Caco-2 (cell line): ENCODE results near the gene CCAR1. TPM values are rescaled to one million over a fixed set of nuclear protein-coding genes. Genes with fewer than 3 reads are reported as not detected.
"Not testable (repeated sequence)": the region's sequence is repeated elsewhere in the genome, so short reads cannot be mapped to it uniquely, and the experiment has no call there.

Source experiments
- BruUV-seq: library from RNA; stranded (reverse); fragments of 400-500 nt; replicated peaks from 2 replicates; lab custom pipeline; 2021; lab: Mats Ljungman, UMichigan
- CTCF ChIA-PET: fragments of 300-600 bp; sonication (Branson Sonifier 250); formaldehyde crosslinking; loops from one replicate; lab custom pipeline; 2022; ENCODE audit warnings: antibody characterized with exemption; lab: Charles Lee
- POLR2A ChIA-PET: fragments of 300-600 bp; sonication (Branson Sonifier 250); formaldehyde crosslinking; loops from one replicate; lab custom pipeline; 2022; ENCODE audit warnings: antibody characterized with exemption; lab: Charles Lee
- DNase-seq, 2 experiments: peaks; one replicate each; pipeline versions ENCODE4 v3.0.0 to v3.0.0-alpha.2; 2020 to 2022
- H3K27me3 ChIP-seq: replicated peaks from 2 replicates; pipeline ENCODE4 v1.6.0; 2011; ENCODE audit warnings: low read length; ENCODE audit not compliant: control insufficient read depth, insufficient read depth
- H3K36me3 ChIP-seq: 2 replicates; pipeline ENCODE4 v1.5.1; 2011; ENCODE audit warnings: low read length; ENCODE audit not compliant: control insufficient read depth, insufficient read depth
- H3K4me1 ChIP-seq: fragments of 250-450 bp; sonication (Bioruptor Pico); 2 replicates; pipeline ENCODE4 v1.5.1; 2020; ENCODE audit warnings: mild to moderate bottlenecking
- H3K4me3 ChIP-seq: 2 replicates; pipeline ENCODE4 v1.5.1; 2011; ENCODE audit warnings: low read depth, mild to moderate bottlenecking, control low read depth, low read length
- H3K9me3 ChIP-seq: fragments of 250-450 bp; sonication (Bioruptor Pico); 2 replicates; pipeline ENCODE4 v1.5.1; 2020; ENCODE audit warnings: mild to moderate bottlenecking, moderate library complexity
- H3K27ac Mint-ChIP-seq: one replicate; pipeline ENCODE4 v1.8.0; 2022; ENCODE audit warnings: mixed read lengths; ENCODE audit not compliant: unreplicated experiment
- H3K27me3 Mint-ChIP-seq: one replicate; pipeline ENCODE4 v1.8.0; 2022; ENCODE audit warnings: mixed read lengths; ENCODE audit not compliant: insufficient read depth, unreplicated experiment
- H3K36me3 Mint-ChIP-seq: one replicate; pipeline ENCODE4 v1.8.0; 2022; ENCODE audit warnings: mild to moderate bottlenecking, mixed read lengths; ENCODE audit not compliant: insufficient read depth, unreplicated experiment
- H3K4me1 Mint-ChIP-seq: one replicate; pipeline ENCODE4 v1.8.0; 2022; ENCODE audit warnings: low read depth, mixed read lengths; ENCODE audit not compliant: unreplicated experiment
- H3K4me3 Mint-ChIP-seq: one replicate; pipeline ENCODE4 v1.8.0; 2022; ENCODE audit warnings: mild to moderate bottlenecking, moderate library complexity, mixed read lengths; ENCODE audit not compliant: unreplicated experiment
- H3K9me3 Mint-ChIP-seq: one replicate; pipeline ENCODE4 v1.8.0; 2022; ENCODE audit warnings: mixed read lengths; ENCODE audit not compliant: unreplicated experiment
- CTCF ChIP-seq, 2 experiments: fragments of 200-600 bp in 1 of 2; IDR thresholded peaks; 1 replicate in 1 of 2; 2 replicates in 1 of 2; pipeline versions ENCODE4 v1.5.1 to v1.8.0; 2011 to 2022; ENCODE audit warnings: antibody characterized with exemption in 1 of 2, control low read depth in 1 of 2, inconsistent platforms in 1 of 2, low read depth in 1 of 2, low read length in 1 of 2, mild to moderate bottlenecking in 1 of 2, moderate library complexity in 1 of 2; ENCODE audit not compliant: insufficient read depth in 1 of 2, severe bottlenecking in 1 of 2, unreplicated experiment in 1 of 2
- intact Hi-C: fragments of 100-400 bp; cut with micrococcal nuclease; formaldehyde crosslinking; loops from one replicate; pipeline ENCODE4 v1.10.0; 2022; ENCODE audit not compliant: unreplicated experiment
- total RNA-seq: library from RNA; stranded (reverse); gene quantifications from 2 replicates; pipeline ENCODE4 v1.2.3, GENCODE V29; 2022

The CCAR1 gene
- total RNA-seq, 1 experiment from 2014 or later, result 180 TPM

DNA sequence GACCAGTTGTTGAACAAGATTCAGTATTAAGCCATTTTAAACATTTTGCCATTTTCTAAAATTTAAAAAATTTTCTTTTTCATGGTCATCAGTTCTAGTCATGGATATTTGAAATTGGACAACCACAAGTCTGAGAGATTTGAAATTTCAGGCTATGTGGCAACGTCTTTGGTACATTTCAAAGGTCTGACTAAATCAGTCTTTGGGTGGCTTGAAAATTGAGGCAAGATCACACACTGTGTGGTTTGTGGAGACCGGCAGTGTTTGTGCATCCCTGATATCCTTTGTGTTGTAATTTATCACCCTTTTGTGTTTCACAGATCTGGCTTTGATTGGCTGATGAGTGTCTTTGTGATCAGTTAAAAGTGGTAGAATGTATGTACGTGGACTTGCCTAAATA lies 35.7 kb downstream of the CCAR1 start:
- no TSS peak for BruUV-seq
- DNase-seq, result no peak
- no peaks in the 10 kb centered on the region for H3K9me3 ChIP-seq
- intact Hi-C loops, result no loop called here
- Mint-ChIP-seq H3K27ac (no peak overlapping the region), H3K4me3 (no peak overlapping the region), H3K27me3 (no peaks in the 10 kb centered on the region), H3K36me3 (peaks cover 98% of the 10 kb centered on the region), H3K4me1 (no peaks in the 10 kb centered on the region), H3K9me3 (no peaks in the 10 kb centered on the region)
- H3K4me3 ChIP-seq, result no peak overlapping the region
- H3K27me3 ChIP-seq, result no peaks in the 10 kb centered on the region
- TF ChIP-seq CTCF (IDR thresholded peaks at IDR 0.05; ENCODE audit: insufficient read depth in 1 of 2, low read depth in 1 of 2, low read length in 1 of 2, severe bottlenecking in 1 of 2, unreplicated experiment in 1 of 2), result no peak
- peaks cover 19% of the 10 kb centered on the region for H3K36me3 ChIP-seq
- ChIA-PET CTCF (no interaction called here), POLR2A (interaction anchor here (0.6 kb wide), 1 partner anchor 72 kb away, joined by 3 read pairs; no protein-coding TSS in a partner anchor)
- no peaks in the 10 kb centered on the region for H3K4me1 ChIP-seq

- Histone ChIP-seq H3K36me3 (peaks cover 17% of the 10 kb centered on the region), H3K27me3 (no peaks in the 10 kb centered on the region), H3K9me3 (no peaks in the 10 kb centered on the region), H3K4me1 (no peaks in the 10 kb centered on the region), H3K4me3 (no peak overlapping the region)
- no peaks in the 10 kb centered on the region for H3K4me1 Mint-ChIP-seq
- H3K27ac Mint-ChIP-seq, result no peak overlapping the region
- POLR2A ChIA-PET, result interaction anchor here (0.5 kb wide), 1 partner anchor 38 kb away, joined by 3 read pairs; the partner anchor contains the start of gene CCAR1
- intact Hi-C loops, result no loop called here
- H3K4me3 Mint-ChIP-seq, result no peak overlapping the region
- CTCF ChIA-PET, result no interaction called here
- no peaks in the 10 kb centered on the region for H3K27me3 Mint-ChIP-seq
- no TSS peak for BruUV-seq
- DNase-seq, result no peak
- H3K36me3 Mint-ChIP-seq, result peaks cover 98% of the 10 kb centered on the region
- no peak for TF ChIP-seq CTCF (IDR thresholded peaks at IDR 0.05; ENCODE audit: insufficient read depth in 1 of 2, low read depth in 1 of 2, low read length in 1 of 2, severe bottlenecking in 1 of 2, unreplicated experiment in 1 of 2)
- H3K9me3 Mint-ChIP-seq, result no peaks in the 10 kb centered on the region
Observed at GRCh38 chr10:68759223-68759863, 38.3 kb downstream of the CCAR1 start.

- BruUV-seq, result no TSS peak
- peaks cover 17% of the 10 kb centered on the region for H3K36me3 ChIP-seq
- H3K27me3 ChIP-seq, result no peaks in the 10 kb centered on the region
- TF ChIP-seq CTCF (IDR thresholded peaks at IDR 0.05; ENCODE audit: insufficient read depth in 1 of 2, low read depth in 1 of 2, low read length in 1 of 2, severe bottlenecking in 1 of 2, unreplicated experiment in 1 of 2), result no peak
- H3K9me3 ChIP-seq, result no peaks in the 10 kb centered on the region
- Mint-ChIP-seq H3K27ac (no peak overlapping the region), H3K4me3 (no peak overlapping the region), H3K27me3 (no peaks in the 10 kb centered on the region), H3K36me3 (peaks cover 100% of the 10 kb centered on the region), H3K4me1 (no peaks in the 10 kb centered on the region), H3K9me3 (no peaks in the 10 kb centered on the region)
- ChIA-PET POLR2A (interaction anchor here (0.5 kb wide), 1 partner anchor 39 kb away, joined by 3 read pairs; the partner anchor contains the start of gene CCAR1), CTCF (no interaction called here)
- DNase-seq, result no peak
- H3K4me1 ChIP-seq, result no peaks in the 10 kb centered on the region
- H3K4me3 ChIP-seq, result no peak overlapping the region
- intact Hi-C loops, result no loop called here
Observed at GRCh38 chr10:68759967-68760366, 38.9 kb downstream of the CCAR1 start.

GRCh38 chr10:68767407-68767806 lies 46.4 kb downstream of the CCAR1 start:
- H3K4me1 Mint-ChIP-seq, H3K4me3 Mint-ChIP-seq, H3K4me1 ChIP-seq, H3K27me3 ChIP-seq, H3K9me3 ChIP-seq, H3K27ac Mint-ChIP-seq, H3K4me3 ChIP-seq, DNase-seq, POLR2A ChIA-PET, CTCF ChIA-PET, intact Hi-C loops, H3K27me3 Mint-ChIP-seq, H3K9me3 Mint-ChIP-seq, H3K36me3 ChIP-seq, BruUV-seq: not testable (repeated sequence)
- H3K36me3 Mint-ChIP-seq, result peaks cover 98% of the 10 kb centered on the region
